Islet precursor cell (in vitro differentiated cells): ENCODE data around the gene SMARCB1.

Experiments used
- DNase-seq: peaks from one replicate; pipeline ENCODE4 v3.0.0-alpha.2; 2018

The SMARCB1 gene

DNA sequence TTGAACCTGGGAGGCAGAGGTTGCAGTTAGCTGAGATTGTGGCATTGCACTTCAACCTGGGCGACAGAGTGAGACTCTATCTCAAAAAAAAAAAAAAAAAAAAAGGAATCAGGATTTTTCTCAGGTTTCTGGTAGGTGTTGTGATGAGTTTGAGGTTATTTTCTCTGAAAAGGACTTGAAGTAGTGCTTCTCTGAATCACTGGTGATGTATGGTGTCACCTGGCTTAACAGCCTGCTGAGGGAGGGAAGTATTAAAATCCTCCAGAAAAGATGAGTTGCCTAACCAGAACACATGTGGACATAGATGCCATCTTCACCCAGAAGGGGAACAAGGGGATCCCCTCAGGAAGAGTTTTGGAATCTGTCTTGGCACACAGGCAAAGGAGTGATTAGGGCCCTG, 20.1 kb downstream of the SMARCB1 start:
- no peak for DNase-seq

- no peak for DNase-seq
Observed at GRCh38 chr22:23812378-23812777, 25.6 kb downstream of the SMARCB1 start.

GRCh38 chr22:23815541-23816155, 28.9 kb downstream of the SMARCB1 start:
- no peak for DNase-seq

- no peak for DNase-seq
Observed at GRCh38 chr22:23816156-23816976, 29.6 kb downstream of the SMARCB1 start.

GRCh38 chr22:23817146-23817545, 30.4 kb downstream of the SMARCB1 start:
- DNase-seq, result no peak

- DNase-seq, result no peak
Observed at GRCh38 chr22:23818541-23818940, 31.8 kb downstream of the SMARCB1 start.

DNA sequence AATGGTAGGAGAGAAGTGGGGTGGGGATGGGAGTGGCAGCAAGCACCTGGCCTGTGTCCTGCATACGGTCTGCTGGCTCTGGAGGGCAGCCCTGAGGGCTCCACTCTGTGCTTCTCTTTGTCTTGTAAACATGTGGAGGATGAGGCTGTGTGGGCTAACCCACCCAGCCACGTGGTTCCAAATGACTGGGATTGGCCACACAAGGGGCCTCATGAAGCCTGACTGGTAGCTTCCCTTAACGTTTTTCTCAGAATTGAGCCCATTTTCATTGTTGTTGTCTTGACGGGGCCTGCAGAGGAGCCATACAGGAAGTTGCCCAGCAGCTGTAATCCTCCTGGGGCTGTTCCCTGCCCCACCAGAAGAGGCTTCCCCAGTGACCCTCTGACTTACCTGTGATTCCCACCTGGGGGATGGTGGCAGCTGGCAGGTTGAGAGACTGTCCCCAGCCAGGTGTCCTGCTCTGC, 34.0 kb downstream of the SMARCB1 start:
- no peak for DNase-seq

- no peak for DNase-seq
Observed at GRCh38 chr22:23822101-23822671, 35.4 kb downstream of the SMARCB1 start.

GRCh38 chr22:23823331-23823791, 36.6 kb downstream of the SMARCB1 start:
- no peak for DNase-seq

GRCh38 chr22:23824476-23825245, 37.9 kb downstream of the SMARCB1 start:
- DNase-seq, result no peak

DNA sequence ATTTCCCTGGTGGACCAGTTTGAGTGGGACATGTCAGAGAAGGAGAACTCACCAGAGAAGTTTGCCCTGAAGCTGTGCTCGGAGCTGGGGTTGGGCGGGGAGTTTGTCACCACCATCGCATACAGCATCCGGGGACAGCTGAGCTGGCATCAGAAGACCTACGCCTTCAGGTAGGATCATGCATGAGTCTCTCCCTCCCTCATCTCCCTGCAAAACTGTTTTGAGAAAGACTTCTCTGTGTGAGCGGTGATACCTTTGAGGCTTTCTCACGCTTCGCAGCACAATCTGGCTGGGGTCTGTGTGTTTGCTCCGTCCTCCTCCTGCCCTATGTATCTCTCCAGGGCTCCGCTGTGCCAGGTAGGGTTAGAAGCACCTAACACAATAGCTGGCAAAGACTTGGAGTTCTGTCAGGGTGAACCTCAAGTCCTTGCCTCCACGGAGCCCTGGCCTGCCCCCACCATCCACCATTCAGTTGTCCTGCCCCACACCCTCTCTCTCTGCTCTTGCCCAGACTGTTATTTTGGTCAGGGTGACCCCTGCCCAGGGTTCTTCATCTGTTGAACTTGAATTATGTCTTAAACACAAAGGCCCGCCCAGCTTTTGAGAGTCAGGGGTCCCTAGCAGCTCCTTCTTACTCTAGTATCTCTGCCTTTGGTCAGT, 38.6 kb downstream of the SMARCB1 start:
- DNase-seq, result no peak

- DNase-seq, result peak; percentile 57
Observed at GRCh38 chr22:23826510-23827350, 40.0 kb downstream of the SMARCB1 start.

- DNase-seq, result no peak
Observed at GRCh38 chr22:23827351-23827995, 40.7 kb downstream of the SMARCB1 start.

DNA sequence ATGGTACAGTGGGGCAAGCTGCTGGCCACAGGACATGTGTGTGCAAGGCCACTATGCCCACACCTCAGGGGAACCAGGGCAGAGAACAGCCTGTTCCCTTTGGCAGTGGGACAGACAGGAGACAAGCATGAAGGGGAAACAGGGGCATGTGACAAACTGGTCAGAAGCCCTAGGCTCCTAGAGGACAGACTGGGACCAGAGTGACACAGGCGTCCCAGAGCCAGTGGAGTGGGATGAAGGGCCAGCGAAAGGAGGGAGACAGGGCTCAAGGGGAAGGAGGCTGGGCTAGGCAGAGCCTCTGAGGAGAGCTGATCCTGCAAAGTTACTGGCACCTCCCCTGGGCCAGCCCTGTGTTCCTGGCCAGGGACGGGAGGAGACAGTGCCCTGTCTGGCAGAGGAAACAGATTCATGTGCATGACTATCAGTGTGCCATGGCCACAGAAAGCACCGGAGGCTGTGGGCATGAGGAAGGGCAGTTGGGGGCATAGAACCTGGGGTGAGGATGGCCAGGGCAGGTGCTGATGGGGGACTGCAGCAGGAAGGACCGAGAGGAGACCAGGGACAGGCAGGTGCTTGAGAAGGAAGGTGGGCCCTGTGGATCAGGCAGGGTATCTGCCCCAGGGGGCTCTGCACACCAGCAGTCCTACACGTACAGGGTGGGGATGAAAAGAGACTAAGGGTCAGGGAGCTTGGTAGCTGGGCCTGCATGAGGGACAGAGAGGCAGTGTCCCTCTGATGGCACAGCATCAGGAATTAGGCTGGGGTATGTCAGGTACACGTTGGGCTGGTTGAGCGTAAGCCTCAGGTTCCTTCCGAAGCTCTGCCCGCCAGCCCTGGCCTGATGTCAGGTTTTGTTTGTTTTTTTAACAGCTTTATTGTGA, 42.3 kb downstream of the SMARCB1 start:
- peak; percentile 49 for DNase-seq

DNA sequence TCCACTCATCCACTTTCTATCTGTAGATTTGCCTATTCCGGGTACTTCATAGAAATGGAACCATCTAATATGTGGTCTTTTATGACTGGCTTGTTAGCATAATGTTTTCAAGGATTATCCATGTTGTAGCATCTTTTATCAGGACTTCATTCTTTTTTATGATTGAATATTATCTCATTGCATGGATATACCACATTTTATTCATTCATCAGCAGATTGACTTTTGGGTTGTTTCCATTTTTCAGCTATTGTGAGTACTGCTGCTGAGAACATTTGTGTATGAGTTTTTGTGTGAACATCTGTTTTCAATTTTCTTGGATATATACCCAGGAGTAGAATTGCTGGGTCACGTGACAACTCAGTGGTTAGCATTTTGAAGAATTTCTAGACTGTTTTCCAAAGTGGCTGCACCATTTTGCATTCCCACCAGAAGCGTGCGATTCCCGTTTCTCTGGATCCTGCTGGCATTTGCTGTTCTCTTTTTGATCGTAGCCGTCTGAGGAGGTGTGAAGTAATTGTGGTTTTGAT, 43.1 kb downstream of the SMARCB1 start:
- no peak for DNase-seq

- DNase-seq, result no peak
Observed at GRCh38 chr22:23831261-23831660, 44.5 kb downstream of the SMARCB1 start.

DNA sequence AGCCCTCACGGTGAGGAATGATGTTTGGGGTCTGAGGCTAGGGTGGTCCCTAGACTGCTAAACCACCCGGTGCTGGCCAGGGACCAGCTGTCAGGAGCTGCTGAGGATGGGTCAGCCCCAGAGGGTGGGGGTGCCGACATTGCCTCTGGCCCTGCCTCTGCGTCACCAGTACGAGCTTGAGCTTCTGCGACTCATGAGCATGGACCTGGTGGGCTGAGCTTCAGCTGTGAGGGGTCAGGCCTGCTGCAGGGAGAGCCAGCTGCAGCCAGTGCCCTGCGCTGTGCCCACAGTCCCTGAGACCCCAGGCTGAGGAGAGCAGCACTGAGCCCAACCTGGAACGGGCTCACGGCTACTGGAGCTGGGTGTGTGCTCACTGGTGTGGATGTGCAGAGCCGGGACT, 45.0 kb downstream of the SMARCB1 start:
- no peak for DNase-seq

DNA sequence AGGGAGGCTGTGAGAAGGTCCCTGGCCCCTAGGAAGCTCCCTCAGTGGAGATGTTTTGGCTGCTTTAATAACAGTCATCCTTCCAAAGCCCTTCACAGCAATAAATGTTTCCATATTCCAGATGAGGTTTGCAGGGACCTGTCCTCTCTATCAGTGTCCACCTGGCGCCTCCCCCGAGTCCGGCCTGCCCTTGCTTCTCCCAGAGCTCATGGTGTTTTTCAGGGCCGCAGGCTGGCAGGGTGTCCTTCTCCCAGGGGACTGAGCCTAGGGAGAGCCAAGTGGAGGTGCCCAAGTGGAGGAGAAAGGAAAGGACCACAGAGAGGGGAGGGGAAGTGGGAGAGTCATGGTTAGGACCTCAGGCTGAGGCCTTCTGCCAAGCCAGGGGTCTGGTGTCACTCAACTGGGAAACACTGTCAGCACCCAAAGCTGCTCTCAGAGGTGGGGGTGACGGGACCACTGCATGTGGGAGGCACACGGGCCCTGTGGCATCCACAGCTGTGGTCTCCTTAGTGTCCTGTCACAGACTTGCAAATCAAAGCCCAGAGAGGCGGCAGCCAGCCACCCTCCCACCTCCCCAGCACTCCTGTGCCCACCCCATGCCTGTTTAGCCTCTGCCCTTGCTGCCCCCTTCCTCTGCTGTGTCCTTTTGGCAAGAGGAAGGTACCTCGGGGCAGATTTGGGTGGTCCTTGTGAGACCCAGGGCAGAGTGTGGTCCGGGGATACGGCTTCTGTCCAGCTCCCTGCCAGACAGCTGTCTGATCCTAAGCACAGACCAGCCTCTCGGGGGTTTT, 45.7 kb downstream of the SMARCB1 start:
- DNase-seq, result peak; percentile 55
